ENCODE results near the gene TEX38. TPM values are rescaled to one million over a fixed set of nuclear protein-coding genes. Genes with fewer than 3 reads are reported as not detected.

TEX38 gene
- total and polyA plus RNA-seq, 3 experiments from 2014 or later: 0.37 TPM; not detected in 2

GRCh38 chr1:46682064-46682463, 10.4 kb downstream of the TEX38 start:
- H3K27me3 ChIP-seq (ENCODE audit: insufficient read depth, low read length, poor library complexity, severe bottlenecking): no peaks in the 10 kb centered on the region
- no peak for DNase-seq
- peaks cover 67% of the 10 kb centered on the region for H3K36me3 ChIP-seq (ENCODE audit: insufficient read depth, low read length)
- H3K36me3 Mint-ChIP-seq: peaks cover 17 to 92% (median 36%) of the 10 kb centered on the region in 3 donors
- no peaks in the 10 kb centered on the region for H3K9me3 ChIP-seq (ENCODE audit: low read length)
- POLR2A ChIA-PET: no interaction called here
- no peaks in the 10 kb centered on the region for H3K27me3 Mint-ChIP-seq
- CTCF ChIA-PET: no interaction called here
- H3K27ac ChIP-seq (ENCODE audit: low read depth, low read length): no peak overlapping the region
- H3K4me3 ChIP-seq (ENCODE audit: low read length): no peak overlapping the region
- no peak overlapping the region for H3K4me3 Mint-ChIP-seq
- peaks cover 5 to 8% (median 6%) of the 10 kb centered on the region in 3 donors for H3K4me1 Mint-ChIP-seq
- H3K4me1 ChIP-seq (ENCODE audit: insufficient read depth, low read length): peaks cover 4% of the 10 kb centered on the region
- no peaks in the 10 kb centered on the region for H3K9me3 Mint-ChIP-seq
- H3K27ac Mint-ChIP-seq: peak overlapping the region in 5 of 8 donors; percentile 24 to 97 (median 44)

DNA sequence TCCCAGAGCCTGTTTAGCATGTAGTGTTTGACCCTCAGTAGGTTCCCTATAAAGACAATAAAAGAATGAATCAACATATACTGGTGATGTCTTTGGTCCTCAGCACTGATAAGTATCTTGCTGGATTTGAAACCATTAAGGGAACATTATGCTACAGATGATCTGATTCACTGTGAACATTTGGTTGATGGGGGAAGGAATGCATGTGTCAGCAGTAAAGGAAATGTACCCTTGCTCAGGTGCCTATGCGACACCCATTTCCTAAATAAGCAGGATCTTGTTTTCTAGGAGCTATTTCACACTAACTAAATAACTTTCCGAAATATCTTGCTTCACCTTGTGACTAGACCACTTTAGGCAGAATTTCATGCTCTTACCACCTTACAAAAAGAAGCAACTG, 13.0 kb downstream of the TEX38 start:
- no peaks in the 10 kb centered on the region for H3K9me3 ChIP-seq (ENCODE audit: low read length)
- H3K27ac Mint-ChIP-seq: peak overlapping the region in 2 of 8 donors; percentile 15 to 66
- no peak overlapping the region for H3K27ac ChIP-seq (ENCODE audit: low read depth, low read length)
- no peak for DNase-seq
- H3K27me3 Mint-ChIP-seq: no peaks in the 10 kb centered on the region
- H3K27me3 ChIP-seq (ENCODE audit: insufficient read depth, low read length, poor library complexity, severe bottlenecking): no peaks in the 10 kb centered on the region
- ChIA-PET POLR2A (no interaction called here), CTCF (no interaction called here)
- no peaks in the 10 kb centered on the region for H3K4me1 ChIP-seq (ENCODE audit: insufficient read depth, low read length)
- H3K36me3 Mint-ChIP-seq: peaks cover 11 to 98% (median 53%) of the 10 kb centered on the region in 3 donors
- H3K4me3 ChIP-seq (ENCODE audit: low read length): no peak overlapping the region
- H3K4me1 Mint-ChIP-seq: no peaks in the 10 kb centered on the region
- H3K4me3 Mint-ChIP-seq: no peak overlapping the region
- H3K9me3 Mint-ChIP-seq: no peaks in the 10 kb centered on the region
- peaks cover 92% of the 10 kb centered on the region for H3K36me3 ChIP-seq (ENCODE audit: insufficient read depth, low read length)

DNA sequence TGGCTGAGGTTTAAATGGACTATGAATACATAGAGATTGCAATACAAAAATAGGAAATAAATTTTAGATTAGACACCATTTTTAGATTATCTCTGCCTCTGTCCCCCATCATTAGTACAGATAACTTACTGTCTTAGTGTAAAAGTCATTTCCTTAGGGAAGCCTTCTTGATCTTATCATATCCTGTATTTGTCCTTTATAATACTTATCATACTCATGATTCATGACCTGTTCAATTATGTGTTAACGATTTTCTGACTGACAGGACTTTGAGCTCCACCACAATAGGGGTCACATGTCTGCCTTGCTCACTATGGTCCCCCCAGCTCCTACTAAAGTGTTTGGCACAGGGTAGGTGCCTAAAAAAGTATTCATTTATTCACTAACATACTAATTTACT, 14.6 kb downstream of the TEX38 start:
- H3K36me3 Mint-ChIP-seq: peaks cover 8 to 98% (median 48%) of the 10 kb centered on the region in 3 donors
- DNase-seq: no peak
- H3K4me3 Mint-ChIP-seq: no peak overlapping the region
- POLR2A ChIA-PET: no interaction called here
- H3K9me3 Mint-ChIP-seq: no peaks in the 10 kb centered on the region
- H3K27me3 ChIP-seq (ENCODE audit: insufficient read depth, low read length, poor library complexity, severe bottlenecking): no peaks in the 10 kb centered on the region
- peaks cover 0 to 1% of the 10 kb centered on the region in 2 donors for H3K27me3 Mint-ChIP-seq
- peaks cover 91% of the 10 kb centered on the region for H3K36me3 ChIP-seq (ENCODE audit: insufficient read depth, low read length)
- peak overlapping the region in 3 of 8 donors; percentile 21 to 62 (median 31) for H3K27ac Mint-ChIP-seq
- H3K4me3 ChIP-seq (ENCODE audit: low read length): no peak overlapping the region
- H3K4me1 ChIP-seq (ENCODE audit: insufficient read depth, low read length): no peaks in the 10 kb centered on the region
- H3K4me1 Mint-ChIP-seq: no peaks in the 10 kb centered on the region
- H3K27ac ChIP-seq (ENCODE audit: low read depth, low read length): no peak overlapping the region
- no peaks in the 10 kb centered on the region for H3K9me3 ChIP-seq (ENCODE audit: low read length)
- CTCF ChIA-PET: no interaction called here

DNA sequence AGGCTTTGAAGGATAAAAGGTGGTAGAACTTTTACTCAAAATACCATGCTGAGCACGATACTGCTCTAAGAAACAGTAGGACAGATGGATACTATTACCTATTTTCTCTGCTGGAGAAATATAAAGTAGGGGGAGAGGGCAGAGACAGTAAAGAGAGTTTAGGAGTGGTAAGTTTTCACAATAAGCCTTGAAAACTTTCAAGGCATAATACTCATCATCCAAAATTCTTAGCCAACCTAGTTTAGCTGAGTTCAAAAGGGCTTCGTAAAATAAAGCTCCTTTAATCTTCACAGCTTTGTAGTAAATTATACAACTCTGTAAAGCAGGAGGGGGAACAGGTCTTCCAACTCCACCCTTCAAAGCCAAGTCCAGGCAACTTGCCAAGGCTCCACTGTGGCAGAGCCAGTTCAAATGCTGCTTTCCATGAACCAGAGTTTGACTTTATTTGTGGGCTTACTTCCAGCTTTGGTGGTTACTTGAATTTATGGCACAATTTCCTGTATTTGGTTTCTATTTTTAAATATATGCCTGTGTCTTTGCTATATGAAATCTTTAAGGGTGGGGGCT, 15.5 kb downstream of the TEX38 start:
- no peak overlapping the region for H3K4me3 ChIP-seq (ENCODE audit: low read length)
- H3K27me3 ChIP-seq (ENCODE audit: insufficient read depth, low read length, poor library complexity, severe bottlenecking): no peaks in the 10 kb centered on the region
- no peak overlapping the region for H3K27ac ChIP-seq (ENCODE audit: low read depth, low read length)
- Mint-ChIP-seq H3K4me3 (no peak overlapping the region), H3K27me3 (peaks cover 0 to 1% of the 10 kb centered on the region in 2 donors), H3K27ac (peak overlapping the region in 3 of 8 donors; percentile 7 to 71 (median 69)), H3K9me3 (no peaks in the 10 kb centered on the region), H3K4me1 (no peaks in the 10 kb centered on the region), H3K36me3 (peaks cover 11 to 98% (median 44%) of the 10 kb centered on the region in 3 donors)
- no peaks in the 10 kb centered on the region for H3K4me1 ChIP-seq (ENCODE audit: insufficient read depth, low read length)
- ChIA-PET POLR2A (no interaction called here), CTCF (no interaction called here)
- no peaks in the 10 kb centered on the region for H3K9me3 ChIP-seq (ENCODE audit: low read length)
- DNase-seq: no peak
- peaks cover 91% of the 10 kb centered on the region for H3K36me3 ChIP-seq (ENCODE audit: insufficient read depth, low read length)

DNA sequence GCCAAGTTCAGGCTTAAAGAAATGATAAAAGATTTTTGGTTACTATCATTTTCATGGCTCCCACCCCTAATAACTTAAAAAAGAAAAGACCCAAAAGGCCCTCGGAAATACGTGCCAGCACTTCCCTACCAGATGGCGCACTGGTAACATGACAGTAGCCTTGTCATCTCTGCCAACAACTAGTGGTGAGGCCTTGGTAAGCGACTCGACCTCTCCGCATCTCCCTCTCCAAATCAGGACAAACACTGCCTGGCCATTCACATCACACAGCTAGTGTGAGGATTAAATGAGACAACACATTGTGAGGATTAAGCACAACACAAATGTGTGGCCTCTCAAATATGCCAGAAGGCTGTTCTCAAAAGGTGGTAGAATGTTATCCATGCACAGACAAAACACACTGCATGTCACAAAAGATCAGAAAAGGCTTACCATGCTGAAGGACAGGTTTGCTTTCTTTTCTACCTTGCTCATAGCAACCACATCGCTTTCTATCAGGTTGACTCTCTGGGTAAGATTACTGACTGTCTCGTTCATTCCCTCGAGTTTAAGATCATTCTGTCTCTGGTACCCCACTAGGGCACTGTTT, 16.4 kb downstream of the TEX38 start:
- H3K27me3 Mint-ChIP-seq: peaks cover 0 to 1% of the 10 kb centered on the region in 2 donors
- peaks cover 87% of the 10 kb centered on the region for H3K36me3 ChIP-seq (ENCODE audit: insufficient read depth, low read length)
- peaks cover 11 to 98% (median 44%) of the 10 kb centered on the region in 3 donors for H3K36me3 Mint-ChIP-seq
- H3K4me1 ChIP-seq (ENCODE audit: insufficient read depth, low read length): no peaks in the 10 kb centered on the region
- H3K9me3 Mint-ChIP-seq: no peaks in the 10 kb centered on the region
- no peak for DNase-seq
- POLR2A ChIA-PET: no interaction called here
- no peak overlapping the region for H3K27ac ChIP-seq (ENCODE audit: low read depth, low read length)
- H3K27me3 ChIP-seq (ENCODE audit: insufficient read depth, low read length, poor library complexity, severe bottlenecking): no peaks in the 10 kb centered on the region
- CTCF ChIA-PET: no interaction called here
- peak overlapping the region in 3 of 8 donors; percentile 45 to 69 (median 59) for H3K27ac Mint-ChIP-seq
- no peaks in the 10 kb centered on the region for H3K9me3 ChIP-seq (ENCODE audit: low read length)
- H3K4me3 ChIP-seq (ENCODE audit: low read length): no peak overlapping the region
- peaks cover 0 to under 1% (median 0%) of the 10 kb centered on the region in 3 donors for H3K4me1 Mint-ChIP-seq
- H3K4me3 Mint-ChIP-seq: no peak overlapping the region

DNA sequence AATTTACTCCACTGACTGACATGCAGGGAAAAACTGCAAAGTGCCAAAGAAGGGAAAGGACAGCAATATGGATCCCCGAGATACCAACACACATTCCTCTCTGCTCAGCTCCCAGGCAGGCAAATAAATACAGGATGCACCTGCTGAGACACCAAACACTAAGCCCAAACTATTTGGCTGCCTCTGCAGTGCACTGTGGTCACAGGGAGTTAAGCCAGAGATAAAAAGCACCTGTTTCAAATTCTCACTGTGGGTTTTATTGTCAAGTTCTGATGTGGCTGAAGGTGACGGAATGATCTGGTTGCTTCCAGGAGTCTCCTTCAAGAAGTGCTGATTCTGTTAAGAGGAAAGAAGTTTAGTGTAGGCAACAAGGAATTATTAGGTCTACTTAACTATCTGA, 17.7 kb downstream of the TEX38 start:
- POLR2A ChIA-PET: interaction anchor here (0.6 kb wide), 1 partner anchor 15 kb away, joined by 7 read pairs; no protein-coding TSS in a partner anchor
- CTCF ChIA-PET: no interaction called here
- peaks cover 10 to 96% (median 34%) of the 10 kb centered on the region in 3 donors for H3K36me3 Mint-ChIP-seq
- no peak for DNase-seq
- H3K9me3 ChIP-seq (ENCODE audit: low read length): no peaks in the 10 kb centered on the region
- H3K4me3 Mint-ChIP-seq: no peak overlapping the region
- H3K4me1 ChIP-seq (ENCODE audit: insufficient read depth, low read length): no peaks in the 10 kb centered on the region
- no peaks in the 10 kb centered on the region for H3K9me3 Mint-ChIP-seq
- H3K27ac ChIP-seq (ENCODE audit: low read depth, low read length): no peak overlapping the region
- peaks cover 79% of the 10 kb centered on the region for H3K36me3 ChIP-seq (ENCODE audit: insufficient read depth, low read length)
- H3K4me3 ChIP-seq (ENCODE audit: low read length): no peak overlapping the region
- no peaks in the 10 kb centered on the region for H3K27me3 ChIP-seq (ENCODE audit: insufficient read depth, low read length, poor library complexity, severe bottlenecking)
- H3K27me3 Mint-ChIP-seq: peaks cover 0 to 1% of the 10 kb centered on the region in 2 donors
- peaks cover 0 to 8% (median 7%) of the 10 kb centered on the region in 3 donors for H3K4me1 Mint-ChIP-seq
- peak overlapping the region in 2 of 8 donors; percentile 5 to 17 for H3K27ac Mint-ChIP-seq

DNA sequence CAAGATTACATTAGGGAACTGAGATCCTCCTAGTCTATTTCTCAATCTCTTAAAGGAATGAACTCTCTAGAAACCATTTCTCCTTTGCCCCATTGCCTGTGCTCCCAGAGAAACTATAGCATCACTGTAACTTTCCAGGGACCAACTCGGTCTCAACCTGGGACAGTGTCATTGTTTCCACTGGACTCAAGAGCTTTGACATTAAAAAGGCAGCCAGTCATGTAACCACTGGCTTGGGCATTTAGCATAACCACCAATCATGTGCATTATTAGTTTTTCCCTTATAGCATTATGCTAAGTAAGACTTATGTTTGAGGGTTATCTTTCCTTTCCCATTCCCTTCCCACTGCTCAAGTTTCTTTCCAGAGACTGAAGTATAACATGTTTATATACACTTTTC, 18.2 kb downstream of the TEX38 start:
- Mint-ChIP-seq H3K36me3 (peaks cover 13 to 96% (median 34%) of the 10 kb centered on the region in 3 donors), H3K9me3 (no peaks in the 10 kb centered on the region), H3K4me1 (peaks cover 0 to 8% (median 7%) of the 10 kb centered on the region in 3 donors), H3K27me3 (peaks cover 0 to 1% of the 10 kb centered on the region in 2 donors), H3K27ac (peak overlapping the region in 3 of 8 donors; percentile 5 to 50 (median 44)), H3K4me3 (no peak overlapping the region)
- no peak for DNase-seq
- H3K4me3 ChIP-seq (ENCODE audit: low read length): no peak overlapping the region
- H3K4me1 ChIP-seq (ENCODE audit: insufficient read depth, low read length): no peaks in the 10 kb centered on the region
- ChIA-PET CTCF (no interaction called here), POLR2A (no interaction called here)
- H3K27ac ChIP-seq (ENCODE audit: low read depth, low read length): no peak overlapping the region
- peaks cover 74% of the 10 kb centered on the region for H3K36me3 ChIP-seq (ENCODE audit: insufficient read depth, low read length)
- H3K9me3 ChIP-seq (ENCODE audit: low read length): no peaks in the 10 kb centered on the region
- no peaks in the 10 kb centered on the region for H3K27me3 ChIP-seq (ENCODE audit: insufficient read depth, low read length, poor library complexity, severe bottlenecking)

GRCh38 chr1:46690931-46691421, 19.3 kb downstream of the TEX38 start:
- Mint-ChIP-seq H3K27ac (peak overlapping the region in 4 of 8 donors; percentile 2 to 87 (median 10)), H3K9me3 (peaks cover 0 to 2% (median 0%) of the 10 kb centered on the region in 5 donors), H3K4me3 (no peak overlapping the region), H3K27me3 (peaks cover 0 to 1% of the 10 kb centered on the region in 2 donors), H3K36me3 (peaks cover 24 to 97% (median 44%) of the 10 kb centered on the region in 3 donors), H3K4me1 (peaks cover 0 to 8% (median 7%) of the 10 kb centered on the region in 3 donors)
- Histone ChIP-seq H3K36me3 (ENCODE audit: insufficient read depth, low read length) (peaks cover 76% of the 10 kb centered on the region), H3K27ac (ENCODE audit: low read depth, low read length) (no peak overlapping the region), H3K4me1 (ENCODE audit: insufficient read depth, low read length) (no peaks in the 10 kb centered on the region), H3K27me3 (ENCODE audit: insufficient read depth, low read length, poor library complexity, severe bottlenecking) (no peaks in the 10 kb centered on the region), H3K4me3 (ENCODE audit: low read length) (no peak overlapping the region), H3K9me3 (ENCODE audit: low read length) (no peaks in the 10 kb centered on the region)
- ChIA-PET CTCF (no interaction called here), POLR2A (no interaction called here)
- no peak for DNase-seq

Data from CD8-positive, alpha-beta memory T cell (primary cell).